T-helper 17 cell (primary cell): ENCODE data around the gene TOMM40. TPM values are rescaled to one million over a fixed set of nuclear protein-coding genes. Genes with fewer than 3 reads are reported as not detected.

ENCODE experiments used
- ATAC-seq: fragments of 150-1000 bp; cut with Tn5 transposase; 2 replicates; pipeline ENCODE4 v1.10.0; 2021; ENCODE audit warnings: mild to moderate bottlenecking, moderate library complexity
- DNase-seq, 3 donors: peaks; one replicate each; pipeline versions ENCODE4 v3.0.0 to v3.0.0-alpha.2; 2020 to 2021
- H3K9me3 ChIP-seq: one replicate; pipeline ENCODE4 v1.7.0; 2013; ENCODE audit warnings: low read length, mild to moderate bottlenecking; ENCODE audit not compliant: control insufficient read depth, poor library complexity, severe bottlenecking
- H3K27ac Mint-ChIP-seq: one replicate; pipeline ENCODE4 v1.8.0; 2022; ENCODE audit warnings: mild to moderate bottlenecking, moderate library complexity, mixed read lengths
- H3K27me3 Mint-ChIP-seq: one replicate; pipeline ENCODE4 v1.8.0; 2022; ENCODE audit warnings: mixed read lengths
- H3K36me3 Mint-ChIP-seq: one replicate; pipeline ENCODE4 v1.8.0; 2022; ENCODE audit warnings: low read depth, mixed read lengths
- H3K4me1 Mint-ChIP-seq: one replicate; pipeline ENCODE4 v1.8.0; 2022; ENCODE audit warnings: mild to moderate bottlenecking, mixed read lengths
- H3K4me3 Mint-ChIP-seq: one replicate; pipeline ENCODE4 v1.8.0; 2022; ENCODE audit warnings: mild to moderate bottlenecking, moderate library complexity, mixed read lengths
- total RNA-seq, 4 donors: library from RNA in 2 of 4; stranded (reverse) in 2 of 4; gene quantifications; one replicate each; pipeline ENCODE4 v1.2.3 and lab custom pipeline; 2022 to 2026

TOMM40 gene
- total RNA-seq (10 to 100 TPM; 29.0 to 34.8 TPM), total RNA-seq (lab: John Stamatoyannopoulos, UW) (31.6 to 68.5 reads per million in 2 donors)

- no peak for ATAC-seq
These were observed at the start of gene TOMM40 for GRCh38 chr19:44891016-44891882. Gene TOMM40, plus strand, starts transcription at chr19:44891254. Its CDS starts 162 bp downstream, at chr19:44891416.

GRCh38 chr19:44845286-44845611 is 45.8 kb upstream of the TOMM40 start:
- H3K27ac Mint-ChIP-seq, result peak overlapping the region; percentile 73

More at GRCh38 chr19:44891016-44891882, at the start of gene TOMM40:
- Mint-ChIP-seq H3K27me3 (no peaks in the 10 kb centered on the region), H3K27ac (peak within 1 kb of the TSS; percentile 75), H3K36me3 (peaks cover 4% of the 10 kb centered on the region), H3K4me3 (peak within 1 kb of the TSS; percentile 91), H3K4me1 (peaks cover 30% of the 10 kb centered on the region)
- no peaks in the 10 kb centered on the region for H3K9me3 ChIP-seq
- peak; percentile 19 to 100 (median 99) for DNase-seq

GRCh38 chr19:44845612-44846454 is 45.2 kb upstream of the TOMM40 start, which contains the start of gene NECTIN2:
Gene NECTIN2, plus strand, starts transcription at chr19:44846297. Its CDS starts 229 bp downstream, at chr19:44846526.
- H3K27me3 Mint-ChIP-seq, result peaks cover 10% of the 10 kb centered on the region
- peak; percentile 75 for ATAC-seq
- H3K4me3 Mint-ChIP-seq, result peak within 1 kb of the TSS; percentile 94
- H3K27ac Mint-ChIP-seq, result peak within 1 kb of the TSS; percentile 84
- H3K4me1 Mint-ChIP-seq, result peaks cover 30% of the 10 kb centered on the region
- H3K36me3 Mint-ChIP-seq, result peaks cover 3% of the 10 kb centered on the region
- peak; percentile 52 to 67 (median 64) for DNase-seq
- no peaks in the 10 kb centered on the region for H3K9me3 ChIP-seq

More at GRCh38 chr19:44845286-44845611, 45.8 kb upstream of the TOMM40 start:
- Mint-ChIP-seq H3K4me1 (peaks cover 30% of the 10 kb centered on the region), H3K36me3 (peaks cover 3% of the 10 kb centered on the region), H3K27me3 (peaks cover 10% of the 10 kb centered on the region), H3K4me3 (peak overlapping the region; percentile 94)
- DNase-seq, result no peak
- ATAC-seq, result no peak
- H3K9me3 ChIP-seq, result no peaks in the 10 kb centered on the region

- no peak for DNase-seq
- no peak for ATAC-seq
- peak overlapping the region; percentile 84 for H3K27ac Mint-ChIP-seq
- peaks cover 3% of the 10 kb centered on the region for H3K36me3 Mint-ChIP-seq
- H3K4me3 Mint-ChIP-seq, result peak overlapping the region; percentile 94
- peaks cover 10% of the 10 kb centered on the region for H3K27me3 Mint-ChIP-seq
- H3K4me1 Mint-ChIP-seq, result peaks cover 32% of the 10 kb centered on the region
- no peaks in the 10 kb centered on the region for H3K9me3 ChIP-seq
These were observed 44.5 kb upstream of the TOMM40 start for GRCh38 chr19:44846455-44847143.

GRCh38 chr19:44847144-44848035 is 43.7 kb upstream of the TOMM40 start:
- Mint-ChIP-seq H3K4me3 (peak overlapping the region; percentile 94), H3K36me3 (peaks cover 3% of the 10 kb centered on the region), H3K27me3 (peaks cover 10% of the 10 kb centered on the region), H3K4me1 (peaks cover 37% of the 10 kb centered on the region), H3K27ac (peak overlapping the region; percentile 84)
- ATAC-seq (no peak), DNase-seq (peak in 1 of 3 donors; percentile 13)
- no peaks in the 10 kb centered on the region for H3K9me3 ChIP-seq

- no peaks in the 10 kb centered on the region for H3K9me3 ChIP-seq
- H3K36me3 Mint-ChIP-seq, result peaks cover 3% of the 10 kb centered on the region
- ATAC-seq (no peak), DNase-seq (no peak)
- H3K4me3 Mint-ChIP-seq, result peak overlapping the region; percentile 68
- H3K4me1 Mint-ChIP-seq, result peaks cover 37% of the 10 kb centered on the region
- peak overlapping the region; percentile 59 for H3K27ac Mint-ChIP-seq
- peaks cover 10% of the 10 kb centered on the region for H3K27me3 Mint-ChIP-seq
These were observed 42.8 kb upstream of the TOMM40 start for GRCh38 chr19:44848036-44848811.

GRCh38 chr19:44848812-44849447 is 42.1 kb upstream of the TOMM40 start:
- DNase-seq, result no peak
- peaks cover 39% of the 10 kb centered on the region for H3K4me1 Mint-ChIP-seq
- peaks cover 3% of the 10 kb centered on the region for H3K36me3 Mint-ChIP-seq
- H3K9me3 ChIP-seq, result no peaks in the 10 kb centered on the region
- H3K4me3 Mint-ChIP-seq, result peak overlapping the region; percentile 68
- ATAC-seq, result no peak
- peak overlapping the region; percentile 59 for H3K27ac Mint-ChIP-seq
- H3K27me3 Mint-ChIP-seq, result peaks cover 10% of the 10 kb centered on the region

GRCh38 chr19:44850641-44851109 is 40.4 kb upstream of the TOMM40 start:
- Mint-ChIP-seq H3K4me3 (no peak overlapping the region), H3K27me3 (peaks cover 10% of the 10 kb centered on the region), H3K27ac (peak overlapping the region; percentile 19), H3K4me1 (peaks cover 30% of the 10 kb centered on the region), H3K36me3 (peaks cover under 1% of the 10 kb centered on the region)
- H3K9me3 ChIP-seq, result no peaks in the 10 kb centered on the region
- DNase-seq (no peak), ATAC-seq (no peak)

- H3K4me3 Mint-ChIP-seq, result no peak overlapping the region
- H3K4me1 Mint-ChIP-seq, result peaks cover 30% of the 10 kb centered on the region
- no peak for ATAC-seq
- no peaks in the 10 kb centered on the region for H3K9me3 ChIP-seq
- DNase-seq, result no peak
- H3K27ac Mint-ChIP-seq, result peak overlapping the region; percentile 37
- no peaks in the 10 kb centered on the region for H3K36me3 Mint-ChIP-seq
- peaks cover 10% of the 10 kb centered on the region for H3K27me3 Mint-ChIP-seq
These were observed 39.6 kb upstream of the TOMM40 start for GRCh38 chr19:44851427-44851826.

- no peak for ATAC-seq
- no peaks in the 10 kb centered on the region for H3K9me3 ChIP-seq
- DNase-seq, result no peak
- H3K4me1 Mint-ChIP-seq, result peaks cover 10% of the 10 kb centered on the region
- H3K4me3 Mint-ChIP-seq, result no peak overlapping the region
- no peak overlapping the region for H3K27ac Mint-ChIP-seq
- H3K36me3 Mint-ChIP-seq, result no peaks in the 10 kb centered on the region
- H3K27me3 Mint-ChIP-seq, result peaks cover 5% of the 10 kb centered on the region
These were observed 35.4 kb upstream of the TOMM40 start for GRCh38 chr19:44855606-44856005.
